ENCODE data around the gene CBLN1. TPM values are rescaled to one million over a fixed set of nuclear protein-coding genes. Genes with fewer than 3 reads are reported as not detected.

The CBLN1 gene
- total and polyA plus RNA-seq, 9 of the 15 experiments (the other 6 are each of a cell fraction or from before 2014, with no cell fraction given), result not detected

- TF ChIP-seq ZFP30 (CRISPR knock-in tag; IDR thresholded peaks at IDR 0.05; ENCODE audit: borderline replicate concordance) (no peak), ZNF239 (CRISPR knock-in tag; IDR thresholded peaks at IDR 0.05) (no peak), ZNF431 (CRISPR knock-in tag; IDR thresholded peaks at IDR 0.05) (no peak), NFIC (IDR thresholded peaks at IDR 0.05) (no peak), SP1 (CRISPR knock-in tag; IDR thresholded peaks at IDR 0.05) (no peak), POLR3G (IDR thresholded peaks at IDR 0.05; ENCODE audit: extremely low read depth, insufficient read length, insufficient replicate concordance) (no peak), ZNF184 (CRISPR knock-in tag; IDR thresholded peaks at IDR 0.05) (no peak), PCBP1 (IDR thresholded peaks at IDR 0.05; ENCODE audit: low read depth, low read length, poor library complexity, severe bottlenecking) (no peak), DMBX1 (CRISPR knock-in tag; IDR thresholded peaks at IDR 0.05; ENCODE audit: borderline replicate concordance) (peak; percentile 83; the same call in 1 of the 2 replicates), PHF21A (IDR thresholded peaks at IDR 0.05; ENCODE audit: borderline replicate concordance, low read depth) (peak; percentile 45; the same call in 1 of the 2 replicates), ZBTB11 (CRISPR knock-in tag; IDR thresholded peaks at IDR 0.05) (peak in 1 of 3 experiments; percentile 59; a peak in 2 of 6 replicates), THRAP3 (IDR thresholded peaks at IDR 0.05; ENCODE audit: borderline replicate concordance) (no peak), KAT2B (IDR thresholded peaks at IDR 0.05; ENCODE audit: low read depth, low read length) (no peak), ZBTB7A (IDR thresholded peaks at IDR 0.05; ENCODE audit: borderline replicate concordance, control insufficient read depth, low read depth, low read length) (no peak; the same call in 1 of the 2 replicates), TFAM (CRISPR knock-in tag; conservative IDR thresholded peaks at IDR 0.05) (no peak), RBBP5 (IDR thresholded peaks at IDR 0.05; ENCODE audit: borderline replicate concordance, insufficient read depth, low read length, poor library complexity, severe bottlenecking) (no peak), ZNF347 (CRISPR knock-in tag; IDR thresholded peaks at IDR 0.05; ENCODE audit: low read depth) (no peak), CCNT2 (IDR thresholded peaks at IDR 0.05; ENCODE audit: borderline replicate concordance, extremely low read depth, insufficient read length, low read depth, low read length) (peak; percentile 17), ZNF121 (CRISPR knock-in tag; conservative IDR thresholded peaks at IDR 0.05) (no peak), FOXP1 (CRISPR knock-in tag; IDR thresholded peaks at IDR 0.05) (no peak), CC2D1A (IDR thresholded peaks at IDR 0.05) (no peak), ZNF23 (CRISPR knock-in tag; IDR thresholded peaks at IDR 0.05) (no peak), FOS (IDR thresholded peaks at IDR 0.05; ENCODE audit: extremely low read depth, insufficient read length) (peak; percentile 46), YBX1 (IDR thresholded peaks at IDR 0.05) (no peak), GTF2E2 (tag; IDR thresholded peaks at IDR 0.05) (no peak)
These were observed 405 bp upstream of the CBLN1 start (continued) for GRCh38 chr16:49281843-49282642.
